PC-3 (cell line): ENCODE data around the gene PAM16.

Experiments
- EZH2 ChIP-seq: fragments of 300-600 bp; sonication (generic); IDR thresholded peaks from one replicate; pipeline ENCODE4 v1.6.1; 2017; ENCODE audit warnings: antibody characterized with exemption, mild to moderate bottlenecking, low read length; ENCODE audit not compliant: unreplicated experiment
- EZH2phosphoT487 ChIP-seq: fragments of 300-600 bp; sonication (generic); IDR thresholded peaks from 2 replicates; pipeline ENCODE4 v1.6.1; 2018; ENCODE audit warnings: mild to moderate bottlenecking, antibody characterized with exemption, low read length, borderline replicate concordance
- TF ChIP-seq, protein P1 (sequence below): fragments of 300-600 bp; sonication (generic); conservative IDR thresholded peaks from 2 replicates; pipeline ENCODE4 v1.5.1; 2017; ENCODE audit warnings: antibody characterized with exemption, low read depth, mild to moderate bottlenecking, low read length

DNA sequence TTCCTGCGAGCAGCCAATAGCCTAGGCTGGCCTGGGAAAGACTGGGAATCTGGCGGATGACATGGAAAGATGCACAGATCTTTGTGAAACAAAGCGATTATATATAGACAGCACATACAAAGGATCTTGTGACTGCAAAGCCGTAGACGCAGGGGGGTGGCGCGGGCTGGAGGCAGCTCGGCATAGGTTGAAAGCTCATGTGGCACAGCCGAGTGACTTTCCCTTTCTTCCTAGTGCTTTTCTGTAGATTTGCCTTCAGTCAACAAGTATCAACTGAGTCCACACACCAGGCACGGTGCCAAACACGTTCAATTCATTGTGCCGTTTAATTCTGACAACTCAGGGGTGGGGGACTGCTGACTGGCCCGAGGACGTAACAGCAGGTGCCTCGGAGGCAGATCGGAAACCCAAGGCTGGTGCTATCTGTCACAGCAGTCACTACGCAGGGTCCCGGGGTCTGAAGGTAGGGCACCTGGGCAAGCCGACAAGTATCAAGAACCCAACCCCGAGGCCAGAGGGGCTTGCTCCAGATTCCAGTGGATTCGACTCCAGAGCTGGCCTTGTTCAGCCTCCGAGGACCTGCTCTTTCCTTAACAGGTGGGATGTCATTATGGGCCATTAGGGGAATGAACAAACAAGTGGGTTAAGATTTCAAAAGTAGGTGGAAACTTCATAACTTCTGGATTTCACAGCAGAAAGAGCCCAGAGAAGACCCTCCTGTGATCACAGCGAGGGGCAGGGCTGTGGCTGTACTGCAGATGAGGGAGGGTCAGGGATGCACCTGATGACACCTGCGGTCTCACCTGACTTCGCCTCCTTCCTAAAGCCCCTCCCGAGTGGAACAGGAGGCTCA is 5.9 kb downstream of the PAM16 start:
- TF ChIP-seq, protein P1, sequence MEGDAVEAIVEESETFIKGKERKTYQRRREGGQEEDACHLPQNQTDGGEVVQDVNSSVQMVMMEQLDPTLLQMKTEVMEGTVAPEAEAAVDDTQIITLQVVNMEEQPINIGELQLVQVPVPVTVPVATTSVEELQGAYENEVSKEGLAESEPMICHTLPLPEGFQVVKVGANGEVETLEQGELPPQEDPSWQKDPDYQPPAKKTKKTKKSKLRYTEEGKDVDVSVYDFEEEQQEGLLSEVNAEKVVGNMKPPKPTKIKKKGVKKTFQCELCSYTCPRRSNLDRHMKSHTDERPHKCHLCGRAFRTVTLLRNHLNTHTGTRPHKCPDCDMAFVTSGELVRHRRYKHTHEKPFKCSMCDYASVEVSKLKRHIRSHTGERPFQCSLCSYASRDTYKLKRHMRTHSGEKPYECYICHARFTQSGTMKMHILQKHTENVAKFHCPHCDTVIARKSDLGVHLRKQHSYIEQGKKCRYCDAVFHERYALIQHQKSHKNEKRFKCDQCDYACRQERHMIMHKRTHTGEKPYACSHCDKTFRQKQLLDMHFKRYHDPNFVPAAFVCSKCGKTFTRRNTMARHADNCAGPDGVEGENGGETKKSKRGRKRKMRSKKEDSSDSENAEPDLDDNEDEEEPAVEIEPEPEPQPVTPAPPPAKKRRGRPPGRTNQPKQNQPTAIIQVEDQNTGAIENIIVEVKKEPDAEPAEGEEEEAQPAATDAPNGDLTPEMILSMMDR, result no peak
- TF ChIP-seq EZH2phosphoT487 (no peak), EZH2 (no peak)
